Lower lobe of right lung (tissue), 2 donors: ENCODE data around the gene SMAD6. TPM values are rescaled to one million over a fixed set of nuclear protein-coding genes. Genes with fewer than 3 reads are reported as not detected.
"Not testable (repeated sequence)": the region's sequence is repeated elsewhere in the genome, so short reads cannot be mapped to it uniquely, and the experiment has no call there.

Source experiments
- ATAC-seq, 2 donors: fragments of 200-7000 bp; cut with Tn5 transposase; one replicate each; pipeline ENCODE4 v1.9.1; 2020 to 2022; ENCODE audit warnings: mild to moderate bottlenecking in 2 of 2, moderate library complexity in 2 of 2
- DNase-seq: peaks from one replicate; pipeline ENCODE4 v3.0.0-alpha.2; 2020
- H3K27ac ChIP-seq: fragments of 200-600 bp; one replicate; pipeline ENCODE4 v1.8.0; 2022
- H3K27me3 ChIP-seq: fragments of 200-600 bp; one replicate; pipeline ENCODE4 v1.8.0; 2022; ENCODE audit warnings: low read depth
- H3K36me3 ChIP-seq: fragments of 200-600 bp; one replicate; pipeline ENCODE4 v1.8.0; 2022; ENCODE audit warnings: mild to moderate bottlenecking
- H3K4me1 ChIP-seq: fragments of 200-600 bp; one replicate; pipeline ENCODE4 v1.8.0; 2022
- H3K4me3 ChIP-seq: fragments of 200-600 bp; one replicate; pipeline ENCODE4 v1.8.0; 2022; ENCODE audit warnings: mild to moderate bottlenecking
- H3K9me3 ChIP-seq: fragments of 200-600 bp; one replicate; pipeline ENCODE4 v1.8.0; 2022
- CTCF ChIP-seq: fragments of 200-600 bp; IDR thresholded peaks from one replicate; pipeline ENCODE4 v1.8.0; 2022; ENCODE audit warnings: antibody characterized with exemption, mild to moderate bottlenecking
- intact Hi-C: fragments of 100-400 bp; cut with DNase I; formaldehyde crosslinking; loops from one replicate; pipeline ENCODE4 v1.11.0; 2022
- total RNA-seq: library from RNA; stranded (reverse); fragmentation: NEBNext Ultra II Directional; extraction: Animal tissue kit (Norgen Biotek cat#: 25700); gene quantifications from one replicate; pipeline ENCODE4 v1.2.1, GENCODE V29; 2021
- donor health status: DM: no; HTN: yes; CAD: no; lungs with severe emphysema.

Gene SMAD6
- total RNA-seq, 1 donor from 2014 or later: 159 TPM

- Histone ChIP-seq H3K4me3 (no peak overlapping the region), H3K4me1 (no peaks in the 10 kb centered on the region), H3K9me3 (no peaks in the 10 kb centered on the region), H3K27me3 (no peaks in the 10 kb centered on the region), H3K36me3 (no peaks in the 10 kb centered on the region), H3K27ac (no peak overlapping the region)
- no peak for TF ChIP-seq CTCF
- DNase-seq (no peak), ATAC-seq (no peak)
- intact Hi-C loops: no loop called here
Observed at GRCh38 chr15:66825731-66826130, 123.7 kb downstream of the SMAD6 start.

GRCh38 chr15:66826507-66826906, 124.5 kb downstream of the SMAD6 start:
- no peaks in the 10 kb centered on the region for H3K36me3 ChIP-seq
- intact Hi-C loops: no loop called here
- no peaks in the 10 kb centered on the region for H3K9me3 ChIP-seq
- no peak overlapping the region for H3K4me3 ChIP-seq
- DNase-seq: no peak
- TF ChIP-seq CTCF: no peak
- no peak overlapping the region for H3K27ac ChIP-seq
- ATAC-seq: no peak
- H3K27me3 ChIP-seq: no peaks in the 10 kb centered on the region
- no peaks in the 10 kb centered on the region for H3K4me1 ChIP-seq

GRCh38 chr15:66827039-66827697, 125.1 kb downstream of the SMAD6 start:
- DNase-seq: no peak
- intact Hi-C loops: no loop called here
- Histone ChIP-seq H3K27me3 (no peaks in the 10 kb centered on the region), H3K4me1 (no peaks in the 10 kb centered on the region), H3K36me3 (no peaks in the 10 kb centered on the region), H3K27ac (no peak overlapping the region), H3K9me3 (no peaks in the 10 kb centered on the region), H3K4me3 (no peak overlapping the region)
- TF ChIP-seq CTCF: no peak
- ATAC-seq: no peak

- H3K36me3 ChIP-seq: no peaks in the 10 kb centered on the region
- ATAC-seq (no peak), DNase-seq (no peak)
- H3K4me1 ChIP-seq: no peaks in the 10 kb centered on the region
- intact Hi-C loops: no loop called here
- no peak overlapping the region for H3K4me3 ChIP-seq
- no peak for TF ChIP-seq CTCF
- no peaks in the 10 kb centered on the region for H3K27me3 ChIP-seq
- no peaks in the 10 kb centered on the region for H3K9me3 ChIP-seq
- H3K27ac ChIP-seq: no peak overlapping the region
Observed at GRCh38 chr15:66827698-66828055, 125.6 kb downstream of the SMAD6 start.

GRCh38 chr15:66828817-66829541, 126.9 kb downstream of the SMAD6 start:
- H3K27ac ChIP-seq, H3K36me3 ChIP-seq, intact Hi-C loops, ATAC-seq, H3K4me3 ChIP-seq, DNase-seq, H3K4me1 ChIP-seq, H3K27me3 ChIP-seq, H3K9me3 ChIP-seq: not testable (repeated sequence)

GRCh38 chr15:66829551-66830121, 127.6 kb downstream of the SMAD6 start:
- Histone ChIP-seq H3K9me3 (no peaks in the 10 kb centered on the region), H3K27me3 (no peaks in the 10 kb centered on the region), H3K4me3 (no peak overlapping the region), H3K36me3 (no peaks in the 10 kb centered on the region), H3K27ac (no peak overlapping the region), H3K4me1 (peaks cover 9% of the 10 kb centered on the region)
- TF ChIP-seq CTCF: no peak
- DNase-seq (no peak), ATAC-seq (no peak)
- intact Hi-C loops: no loop called here
